GM19324 (cell line): Measurements from ENCODE around the gene PACSIN3.

ENCODE experiments used
- ATAC-seq: cut with Tn5 transposase; IDR thresholded peaks from one replicate; pipeline ENCODE4 v1.9.1; 2021; ENCODE audit warnings: mild to moderate bottlenecking, moderate library complexity; ENCODE audit not compliant: unreplicated experiment, low FRiP score

PACSIN3 gene

DNA sequence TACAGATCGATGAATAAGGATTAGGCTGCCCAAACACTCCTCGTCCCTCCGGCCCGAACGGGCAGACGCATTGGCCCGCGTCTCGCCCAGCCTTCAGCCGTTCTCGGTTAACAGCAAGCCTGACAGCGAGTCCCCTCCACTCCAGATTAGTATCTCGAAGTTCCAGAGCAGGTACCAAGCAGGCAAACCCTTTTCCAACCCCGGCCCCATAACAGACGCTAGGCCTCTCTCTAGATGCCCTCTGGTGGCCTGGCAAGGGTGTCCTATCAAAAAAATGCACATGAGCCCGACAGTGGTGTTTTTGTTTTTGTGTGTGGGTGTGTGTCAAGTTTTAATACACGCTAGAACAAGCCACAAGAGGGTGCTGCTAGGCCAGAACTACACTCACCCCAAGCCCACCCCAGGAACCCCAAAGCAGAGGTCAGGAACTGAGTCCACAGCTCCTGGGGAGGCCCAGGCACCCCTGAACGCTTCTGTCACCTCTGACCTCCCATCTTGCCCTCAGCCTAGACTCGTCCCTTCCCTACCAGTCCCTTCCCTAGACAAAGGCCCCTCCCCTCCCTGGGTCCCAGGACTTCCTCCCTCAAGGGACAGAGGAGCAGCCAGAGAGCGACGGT, 8.9 kb downstream of the PACSIN3 start:
- ATAC-seq: peak; percentile 34

DNA sequence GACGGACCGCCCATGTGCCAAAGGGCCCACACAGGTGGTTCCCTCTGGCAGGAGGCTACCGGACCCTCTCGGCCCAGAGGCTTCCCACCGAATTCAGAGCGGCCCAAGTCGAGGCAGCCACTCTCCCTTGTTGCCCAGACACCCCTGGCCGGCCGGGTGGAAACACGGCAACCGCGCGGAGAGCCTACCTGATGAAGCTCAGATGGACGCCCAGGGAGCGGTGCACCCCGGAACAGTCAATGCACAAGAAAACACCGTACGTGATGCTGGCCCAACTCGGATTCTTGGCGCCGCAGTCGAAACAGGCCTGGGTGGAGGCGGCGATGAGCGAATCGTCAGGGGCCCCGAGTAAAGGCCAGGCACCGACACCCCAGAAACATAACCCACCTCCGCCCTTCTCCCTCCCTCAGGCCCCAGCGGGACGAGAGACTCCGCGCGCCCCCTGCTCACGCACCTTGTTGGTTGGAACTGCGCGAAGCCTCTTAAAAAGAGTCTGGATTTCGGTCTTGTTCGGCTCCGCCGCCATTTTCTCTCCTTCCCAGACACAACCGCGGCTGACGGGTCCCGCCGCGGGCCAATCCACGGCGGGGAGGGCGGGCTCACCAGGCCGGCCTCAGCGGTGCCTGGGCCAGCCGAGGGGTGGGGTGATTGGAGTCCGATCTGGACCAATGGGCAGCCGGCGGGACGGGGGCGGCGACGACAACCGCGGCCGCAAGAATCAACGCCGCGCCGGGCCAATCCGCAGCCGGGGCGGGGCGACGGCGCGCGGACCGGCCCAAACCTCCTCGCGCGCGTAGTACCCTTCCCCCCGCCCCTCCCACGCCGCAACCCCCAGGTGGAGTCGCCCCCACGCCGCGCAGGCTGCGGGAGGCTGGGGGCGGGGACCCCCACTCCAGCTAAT, 9.7 kb downstream of the PACSIN3 start, which contains the start of gene ARFGAP2:
Gene ARFGAP2 (minus strand): TSS at position 552 of the 901 bp plus-strand sequence. CDS start 26 bp downstream, at position 526.
- peak; percentile 93 for ATAC-seq

DNA sequence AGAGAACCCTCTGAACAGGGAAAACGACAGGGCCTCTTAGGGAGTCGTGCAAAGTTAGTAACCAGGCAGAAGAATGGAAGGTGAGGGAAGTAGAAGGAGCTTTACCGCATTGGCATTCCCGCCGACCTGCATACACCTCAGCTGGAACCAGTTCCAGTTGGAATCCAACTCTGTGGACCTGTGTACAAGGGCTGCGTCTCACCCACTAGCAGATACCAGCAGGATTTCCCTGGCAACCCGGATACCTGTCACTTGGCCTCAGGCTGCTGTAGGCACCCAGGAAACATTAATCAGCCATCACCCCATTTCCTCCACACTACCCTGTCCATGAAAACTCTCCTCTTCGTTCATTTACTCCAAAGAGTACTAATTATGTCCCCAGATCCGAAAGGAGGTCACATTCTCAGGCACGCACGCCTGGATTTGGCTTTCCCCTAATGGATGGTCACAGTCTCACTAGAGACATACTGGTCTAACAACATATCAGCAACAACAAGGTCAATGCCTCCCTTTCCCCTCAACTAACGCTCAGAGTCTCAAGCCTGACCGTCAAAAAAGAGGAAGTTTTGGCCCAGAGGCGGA, 10.4 kb downstream of the PACSIN3 start:
- no peak for ATAC-seq

DNA sequence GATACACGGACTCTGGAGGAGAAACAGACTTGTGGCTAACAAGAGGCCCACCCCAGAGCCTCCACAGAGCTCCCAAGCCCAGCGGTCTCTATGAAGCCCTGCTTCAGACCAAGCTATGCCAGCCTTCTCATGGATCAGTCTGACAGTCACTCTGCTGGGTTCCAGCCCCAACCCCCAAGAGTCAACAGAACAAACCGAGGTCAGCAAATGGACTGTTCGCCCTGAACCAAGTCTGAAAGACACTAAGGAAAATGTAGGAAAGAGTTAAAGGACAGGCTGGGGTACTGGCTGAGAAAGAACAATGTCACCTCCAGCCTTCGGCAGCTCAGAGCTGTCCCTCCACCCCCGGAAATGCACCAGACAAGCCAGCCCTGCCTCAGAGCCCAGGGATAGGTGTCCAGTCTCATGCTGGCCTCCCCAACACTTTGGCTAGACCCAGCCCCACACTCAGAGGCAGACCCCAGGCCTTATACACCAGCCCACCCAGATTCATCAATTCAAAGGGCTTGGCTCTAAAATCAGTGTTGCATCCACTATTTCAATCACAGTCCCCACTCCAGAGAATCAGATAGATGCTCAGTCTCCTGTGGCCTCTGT, 13.4 kb downstream of the PACSIN3 start:
- no peak for ATAC-seq

DNA sequence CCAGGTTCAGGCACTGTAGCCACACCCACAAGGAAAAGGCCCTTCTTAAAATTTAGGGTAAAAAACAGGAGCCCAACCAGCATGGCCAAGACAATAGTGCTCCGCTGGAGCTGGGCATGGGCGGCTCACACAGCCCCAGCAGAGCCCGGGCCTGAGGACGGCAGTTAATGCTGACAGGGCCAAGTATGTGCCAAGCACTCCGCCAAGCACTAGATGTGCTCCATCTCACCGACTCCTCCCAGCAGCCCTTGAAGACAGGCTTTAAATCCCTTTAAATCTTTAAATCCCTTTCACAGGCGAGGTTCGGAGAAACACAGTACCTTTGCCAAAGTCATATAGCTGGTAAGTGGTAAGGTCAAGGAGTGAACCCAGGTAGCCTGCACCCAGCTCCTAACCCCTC, 14.4 kb downstream of the PACSIN3 start:
- no peak for ATAC-seq

DNA sequence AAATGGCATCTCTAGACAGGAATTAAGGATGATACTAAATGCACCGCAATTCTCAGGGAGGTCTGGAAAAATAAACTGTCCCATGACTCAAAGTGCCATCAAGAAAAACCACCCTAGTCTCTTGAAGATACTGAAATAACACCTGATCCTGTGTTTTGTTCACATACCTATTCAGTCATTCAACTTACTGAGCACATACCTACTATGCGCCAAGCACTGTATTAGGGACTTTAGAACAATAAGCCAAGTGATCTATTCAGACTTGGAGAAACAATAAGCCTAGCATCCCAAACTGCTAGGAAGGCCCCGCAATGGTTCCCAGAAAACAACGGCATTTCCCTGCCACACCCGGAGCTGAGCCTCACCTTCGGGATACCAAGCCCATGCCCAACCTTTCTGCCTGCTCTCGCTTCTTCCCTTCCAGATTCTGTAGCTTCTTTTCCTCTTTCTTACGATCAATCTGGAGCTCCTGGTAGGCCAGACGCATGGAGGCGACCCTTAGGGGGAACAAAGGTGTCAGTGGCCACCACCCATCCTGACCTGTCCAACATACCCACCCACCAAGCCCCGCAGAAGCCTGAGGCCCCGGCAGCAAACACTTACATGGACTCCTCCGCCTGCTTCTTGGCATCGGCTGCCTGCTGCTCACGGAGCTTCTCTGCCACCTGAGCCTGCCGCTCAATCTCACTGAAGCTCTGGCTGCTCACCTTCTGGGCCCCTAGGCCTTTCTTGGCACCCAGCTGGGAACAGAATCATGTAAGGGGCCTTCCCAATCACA, 15.0 kb downstream of the PACSIN3 start:
- ATAC-seq: no peak

DNA sequence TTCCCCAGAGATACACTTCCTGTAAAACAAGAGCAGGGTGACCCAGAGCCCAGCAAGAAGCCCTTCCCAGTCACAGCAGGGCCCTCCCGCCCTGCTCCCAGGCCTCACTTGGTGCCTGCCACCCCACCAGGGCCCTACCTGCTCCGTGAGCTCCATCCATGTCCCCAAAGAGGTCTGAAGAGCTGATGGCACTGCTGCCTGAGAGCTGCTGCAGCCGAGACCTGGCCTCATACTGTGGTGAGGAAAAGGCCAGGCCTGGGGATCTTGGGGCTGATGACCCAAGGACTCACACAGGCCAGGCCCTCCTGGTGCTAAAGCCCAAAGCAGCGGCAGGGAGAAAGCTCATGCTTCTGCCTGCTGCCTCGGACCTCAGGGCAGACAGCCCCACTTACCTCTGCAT, 19.9 kb downstream of the PACSIN3 start:
- no peak for ATAC-seq

DNA sequence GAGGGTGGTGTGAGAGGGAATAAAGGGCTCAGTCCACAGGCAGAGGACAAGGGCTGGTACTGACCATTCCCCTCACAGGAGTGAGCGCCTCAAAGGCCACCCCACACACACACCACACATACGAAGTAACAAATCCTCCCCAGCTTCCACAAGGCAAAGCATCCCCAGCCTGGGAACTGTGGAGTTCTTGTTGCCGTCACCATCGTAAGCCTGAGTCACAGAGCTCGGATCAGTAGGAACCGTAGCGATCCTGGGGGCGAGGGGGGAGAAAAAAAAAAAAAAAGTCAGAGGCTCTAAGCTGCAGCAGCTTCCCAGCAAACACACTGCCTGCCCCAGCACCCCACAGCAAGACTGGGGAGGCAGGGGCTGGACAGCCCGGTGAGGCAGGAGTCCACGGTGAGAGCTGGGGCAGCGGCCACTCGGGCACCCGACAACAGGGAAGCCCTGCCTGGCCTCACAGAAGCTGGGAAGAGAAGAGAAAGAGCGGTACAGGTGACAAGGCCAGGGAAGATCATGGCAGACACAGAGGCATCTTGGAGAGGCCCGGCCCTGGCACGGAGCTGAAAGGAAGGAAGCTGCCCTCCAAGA, 20.9 kb downstream of the PACSIN3 start:
- ATAC-seq: no peak

DNA sequence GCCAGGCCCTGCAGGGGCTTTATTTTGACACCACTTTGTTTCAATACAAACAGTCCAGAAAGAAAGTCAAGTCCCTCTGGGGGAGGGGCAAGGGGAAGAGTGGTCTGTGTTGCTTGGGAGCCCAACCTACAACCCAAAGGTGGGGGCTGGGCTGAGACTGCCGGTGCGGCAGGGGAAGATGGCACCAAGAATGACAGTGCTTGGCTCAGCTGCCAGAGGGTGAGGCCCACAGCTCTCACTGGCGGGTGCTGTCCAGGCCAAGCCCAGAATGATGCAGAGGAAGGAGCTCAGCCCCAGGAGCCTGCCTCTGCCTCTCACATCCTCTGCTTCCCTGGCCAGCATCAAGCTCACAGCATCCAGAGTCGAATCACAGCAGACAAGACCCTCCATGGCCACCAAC, 21.9 kb downstream of the PACSIN3 start:
- no peak for ATAC-seq

DNA sequence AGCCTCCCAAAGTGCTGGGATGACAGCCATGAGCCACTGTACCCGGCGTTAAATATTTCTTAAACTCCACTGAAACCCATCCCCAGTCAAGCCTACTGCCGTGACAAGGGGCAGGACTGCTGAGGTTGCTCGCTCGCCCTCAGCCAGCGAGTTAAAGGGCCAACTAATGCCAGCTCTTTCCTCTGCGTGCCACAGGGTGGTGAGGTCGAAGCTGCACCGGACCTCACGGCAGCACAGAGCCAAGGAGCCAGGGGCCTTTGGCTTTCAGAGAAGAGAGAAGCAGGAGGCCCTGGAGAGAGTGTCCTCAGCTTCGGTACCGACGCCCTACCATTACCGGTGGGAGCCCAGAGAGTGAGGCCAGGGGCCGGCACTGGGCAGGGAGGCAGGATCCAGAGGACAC, 22.3 kb downstream of the PACSIN3 start:
- no peak for ATAC-seq

DNA sequence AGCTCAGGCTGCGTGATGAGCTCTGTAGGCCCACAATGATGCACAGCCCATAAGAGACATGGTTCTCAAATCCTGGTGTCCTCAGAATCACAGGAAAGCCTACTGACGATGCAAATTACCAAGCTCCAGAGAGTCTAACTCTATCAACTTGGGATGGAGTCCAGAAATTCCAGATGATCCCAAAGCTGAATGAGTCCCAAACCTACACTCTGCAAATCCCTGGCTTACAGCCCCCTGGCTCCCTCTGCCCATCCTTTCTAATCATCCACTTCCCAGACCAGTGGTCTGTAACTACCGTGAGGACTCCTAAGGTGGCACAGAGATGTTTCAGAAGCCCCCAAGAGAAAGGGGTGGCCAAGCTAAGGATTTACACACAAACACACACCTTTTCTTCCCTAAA, 23.0 kb downstream of the PACSIN3 start:
- ATAC-seq: no peak

DNA sequence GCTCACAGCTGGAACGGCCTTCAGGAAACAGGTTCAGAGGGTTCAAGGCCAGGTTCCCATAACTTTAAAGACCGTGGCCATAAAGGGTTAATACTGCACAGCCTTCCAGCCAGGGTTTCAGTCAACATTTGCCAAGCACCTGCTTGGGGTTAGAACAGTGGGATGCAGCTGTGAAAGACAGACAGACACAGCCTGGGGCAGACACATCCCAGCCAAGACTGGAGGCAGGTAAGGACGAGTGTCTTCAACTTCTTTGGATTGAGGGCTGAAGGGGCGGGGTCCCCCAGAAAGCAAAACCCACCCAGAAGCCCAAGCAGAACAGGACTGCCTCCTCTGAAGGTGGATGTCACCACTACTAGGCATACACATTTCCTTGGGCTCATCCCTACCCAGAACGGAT, 23.8 kb downstream of the PACSIN3 start:
- no peak for ATAC-seq

DNA sequence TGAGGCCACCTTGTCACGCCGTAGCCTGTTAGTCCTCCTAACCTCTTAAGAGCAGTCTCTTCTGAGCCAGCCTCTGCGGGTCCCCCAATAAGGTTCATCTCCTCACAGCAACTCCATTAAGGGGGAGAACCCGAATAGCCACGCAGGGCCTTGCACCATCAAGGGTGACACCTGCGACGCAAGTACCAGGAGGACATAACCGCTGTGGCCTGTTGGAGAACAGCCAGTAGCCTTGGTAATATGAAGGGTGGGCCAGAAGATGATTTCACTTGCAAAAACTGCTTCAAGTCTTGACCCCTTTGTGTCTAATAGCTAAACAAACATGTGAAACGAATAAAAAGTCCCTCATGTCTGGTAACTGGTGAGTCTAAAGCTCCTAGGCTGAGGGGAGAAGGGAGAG, 24.3 kb downstream of the PACSIN3 start:
- no peak for ATAC-seq

DNA sequence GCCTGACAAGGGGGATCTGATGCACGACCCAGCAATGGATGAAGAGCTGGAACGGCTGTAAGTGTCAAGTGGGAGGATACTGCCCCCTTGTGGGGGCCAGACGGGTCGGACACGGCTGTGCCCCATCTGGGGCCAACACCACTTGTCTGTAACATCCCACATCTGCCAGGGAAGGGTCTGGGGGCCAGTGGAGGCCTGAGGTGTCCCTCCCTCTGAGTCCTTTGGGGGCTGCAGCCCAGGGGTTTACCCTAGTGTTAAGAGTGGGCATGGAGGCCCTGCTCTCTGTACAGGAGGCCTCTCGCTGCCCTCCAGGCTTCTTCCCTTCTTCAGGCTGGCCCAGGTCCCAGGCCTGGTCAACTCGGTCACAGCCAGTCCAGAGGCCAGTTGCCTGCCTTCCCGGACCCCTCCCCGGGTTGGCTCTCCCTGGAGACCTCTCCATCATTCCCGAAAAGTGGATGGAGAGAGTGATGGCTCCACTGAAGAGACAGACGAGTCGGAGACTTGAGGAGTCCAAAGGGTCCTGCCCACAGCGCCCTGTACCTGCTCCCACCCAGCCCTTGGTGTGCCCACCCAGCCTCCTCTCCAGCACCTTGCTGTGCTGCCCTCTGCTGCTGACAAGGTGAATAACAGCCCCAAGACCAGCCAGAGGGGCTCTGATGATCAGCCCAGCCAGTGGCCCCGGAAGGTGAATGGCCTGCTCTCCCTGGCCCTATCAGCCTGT, 24.9 kb downstream of the PACSIN3 start:
- no peak for ATAC-seq

DNA sequence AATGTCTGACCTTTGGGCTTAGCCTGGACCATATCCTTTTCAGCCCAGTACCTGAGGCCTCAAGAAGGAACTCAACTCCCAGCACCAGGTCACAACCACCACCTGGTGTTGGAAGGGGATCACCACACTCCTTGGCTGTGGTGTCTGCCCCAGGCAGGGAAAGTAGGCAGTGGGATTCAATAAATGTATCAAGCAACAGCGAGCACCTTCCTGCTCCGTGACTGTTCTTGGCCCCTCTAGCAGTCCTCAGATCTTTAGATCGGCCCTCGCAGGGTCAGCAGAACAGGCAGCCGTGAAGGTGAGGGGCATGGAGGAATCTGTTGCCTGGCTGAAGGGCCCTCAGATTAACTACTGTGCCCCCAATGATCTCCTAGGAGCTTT, 25.5 kb downstream of the PACSIN3 start:
- no peak for ATAC-seq

DNA sequence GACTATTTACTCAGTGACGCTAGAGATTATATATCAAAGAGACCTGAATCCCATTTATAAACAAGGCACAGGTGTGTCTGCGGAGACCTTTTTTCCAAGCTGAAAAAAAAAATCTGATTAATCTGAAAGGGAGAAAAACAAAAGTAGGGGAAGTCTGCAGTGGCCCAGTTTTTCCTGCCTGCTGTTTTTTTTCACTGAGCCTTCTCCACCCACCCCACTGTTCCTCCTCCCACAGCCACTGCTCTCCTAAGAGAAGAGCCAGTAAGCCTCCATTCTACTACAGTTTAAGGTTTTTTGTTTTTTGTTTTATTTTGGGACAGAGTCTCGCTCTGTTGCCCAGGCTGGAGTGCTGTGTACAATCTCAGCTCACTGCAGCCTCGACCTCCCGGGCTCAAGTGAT, 28.0 kb downstream of the PACSIN3 start:
- no peak for ATAC-seq

DNA sequence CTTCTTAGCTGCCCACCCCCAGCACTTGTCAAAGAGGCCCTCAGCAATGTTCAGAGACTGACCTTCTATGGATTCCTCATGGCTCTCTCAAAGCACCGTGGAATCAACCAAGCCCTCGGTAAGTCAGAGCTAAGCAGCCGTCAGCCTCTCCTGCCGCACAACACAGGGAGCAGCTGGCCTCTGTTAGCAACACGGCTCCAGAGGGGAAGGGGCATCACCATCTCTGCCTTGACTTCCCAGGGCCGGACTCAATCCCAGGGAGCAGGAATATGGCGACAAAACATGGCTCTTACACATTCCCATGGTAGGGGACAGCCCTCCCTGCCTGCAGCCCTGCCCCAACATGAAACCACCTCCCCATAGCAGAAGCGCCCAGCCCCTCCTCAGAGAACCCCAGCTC, 28.4 kb downstream of the PACSIN3 start:
- ATAC-seq: no peak

DNA sequence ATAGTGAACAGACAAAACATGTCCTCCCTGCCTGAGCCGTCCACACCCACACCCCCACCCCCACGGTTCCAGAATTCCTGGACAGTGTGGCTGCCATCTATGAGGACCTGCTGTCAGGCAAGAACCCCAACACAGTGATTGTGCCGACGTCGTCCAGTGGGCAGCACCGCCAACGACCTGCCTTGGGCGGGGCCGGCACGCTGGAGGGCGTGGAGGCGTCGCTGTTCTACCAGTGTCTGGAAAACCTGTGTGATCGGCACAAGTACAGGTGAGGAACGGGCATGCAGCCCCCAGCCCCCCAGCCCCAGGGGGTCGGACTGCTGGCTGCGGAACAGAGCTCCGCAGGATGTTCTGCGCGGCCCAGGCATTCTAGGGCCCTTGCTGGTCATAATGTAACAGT, 29.3 kb downstream of the PACSIN3 start:
- ATAC-seq: no peak

DNA sequence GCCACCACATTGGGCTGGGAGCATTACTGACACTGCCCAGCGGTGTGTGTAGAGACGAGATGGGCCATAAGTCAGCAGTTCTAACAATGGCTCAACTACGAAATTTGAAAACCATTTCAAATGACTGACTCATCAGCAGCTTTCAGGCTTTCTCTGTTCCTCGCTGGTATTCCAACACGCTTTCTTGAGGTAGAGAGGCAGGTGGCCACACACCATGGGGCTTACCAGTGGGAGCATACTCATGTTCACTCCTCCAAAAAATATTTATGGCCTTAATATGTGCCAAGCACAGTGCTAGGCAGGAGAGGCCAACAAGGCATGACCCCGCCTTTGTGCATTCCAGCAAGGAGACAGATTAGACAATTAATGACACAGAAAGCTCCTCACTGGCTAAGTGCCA, 29.9 kb downstream of the PACSIN3 start:
- no peak for ATAC-seq

DNA sequence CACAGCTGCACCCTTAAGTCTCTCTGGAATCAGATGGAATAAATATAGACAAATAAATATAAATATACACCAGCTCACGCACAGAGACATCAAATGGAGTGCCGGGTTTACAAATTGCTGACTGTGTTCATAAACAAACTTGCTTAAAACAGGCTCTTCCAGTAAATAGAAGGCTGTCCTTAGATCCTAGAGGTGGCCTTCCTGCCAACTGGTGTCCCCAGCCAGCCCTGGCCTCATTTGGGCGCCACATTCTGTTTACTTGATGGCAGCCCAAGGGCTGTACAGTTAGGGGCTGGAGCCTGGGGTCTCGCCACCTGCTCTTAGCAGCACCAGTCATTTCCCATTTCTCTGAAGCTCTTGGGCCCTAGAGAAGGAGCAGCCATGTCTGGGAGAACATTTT, 30.4 kb downstream of the PACSIN3 start:
- no peak for ATAC-seq
